Measurements from ENCODE around the gene ZNF488. TPM values are rescaled to one million over a fixed set of nuclear protein-coding genes. Genes with fewer than 3 reads are reported as not detected.

Gene ZNF488
- total RNA-seq, 1 experiment from 2014 or later, result 11.8 TPM

GRCh38 chr10:47378183-47378510 is 5.9 kb downstream of the ZNF488 start:
- ChIA-PET CTCF (no interaction called here), POLR2A (no interaction called here)
- no peak overlapping the region for H3K27ac ChIP-seq (ENCODE audit: low read length)
- no peak for DNase-seq (ENCODE audit: low read depth, low spot score)
- no peak for TF ChIP-seq REST (IDR thresholded peaks at IDR 0.05; ENCODE audit: insufficient read depth in 1 of 2, low read depth in 2 of 2, low read length in 1 of 2)
- TF ChIP-seq TCF7L2 (IDR thresholded peaks at IDR 0.05; ENCODE audit: low read depth, low read length), result no peak
- TF ChIP-seq CTCF (IDR thresholded peaks at IDR 0.05), result no peak
- TF ChIP-seq SIN3A (IDR thresholded peaks at IDR 0.05; ENCODE audit: borderline replicate concordance, insufficient read depth, low read depth, low read length), result no peak
- TF ChIP-seq POLR2AphosphoS5 (IDR thresholded peaks at IDR 0.05; ENCODE audit: low read depth, low read length), result no peak
- H3K36me3 ChIP-seq (ENCODE audit: control insufficient read depth, insufficient read depth, low read length), result no peaks in the 10 kb centered on the region
- H3K4me3 ChIP-seq (ENCODE audit: low read depth in 2 of 2, low read length in 2 of 2), result no peak overlapping the region
- no peaks in the 10 kb centered on the region for H3K27me3 ChIP-seq (ENCODE audit: control insufficient read depth, insufficient read depth, low read length)
- no peak for ATAC-seq
- intact Hi-C loops (cut with micrococcal nuclease; ENCODE audit: unreplicated experiment), result no loop called here
- in situ Hi-C loops (cut with HindIII; ENCODE audit: low pct_unique_long_range_greater_than_20kb, low sequenced_read_pairs), result no loop called here
- H3K9me3 ChIP-seq (ENCODE audit: control insufficient read depth, insufficient read depth, low read depth, low read length), result no peaks in the 10 kb centered on the region
- no TSS peak for BruUV-seq (replicated peaks)
- H3K4me1 ChIP-seq (ENCODE audit: control insufficient read depth, insufficient read depth, low read length), result peaks cover 8% of the 10 kb centered on the region

GRCh38 chr10:47376522-47377220 is 7.4 kb downstream of the ZNF488 start:
- Histone ChIP-seq H3K4me3 (ENCODE audit: low read depth in 2 of 2, low read length in 2 of 2) (no peak overlapping the region), H3K4me1 (ENCODE audit: control insufficient read depth, insufficient read depth, low read length) (no peaks in the 10 kb centered on the region), H3K27me3 (ENCODE audit: control insufficient read depth, insufficient read depth, low read length) (no peaks in the 10 kb centered on the region), H3K9me3 (ENCODE audit: control insufficient read depth, insufficient read depth, low read depth, low read length) (no peaks in the 10 kb centered on the region), H3K36me3 (ENCODE audit: control insufficient read depth, insufficient read depth, low read length) (no peaks in the 10 kb centered on the region), H3K27ac (ENCODE audit: low read length) (no peak overlapping the region)
- ChIA-PET POLR2A (no interaction called here), CTCF (interaction anchor here (0.6 kb wide), 1 partner anchor 30 kb away, joined by 3 read pairs; no protein-coding TSS in a partner anchor)
- TF ChIP-seq CTCF (IDR thresholded peaks at IDR 0.05), result no peak
- no peak for TF ChIP-seq REST (IDR thresholded peaks at IDR 0.05; ENCODE audit: insufficient read depth in 1 of 2, low read depth in 2 of 2, low read length in 1 of 2)
- no peak for TF ChIP-seq POLR2AphosphoS5 (IDR thresholded peaks at IDR 0.05; ENCODE audit: low read depth, low read length)
- TF ChIP-seq SIN3A (IDR thresholded peaks at IDR 0.05; ENCODE audit: borderline replicate concordance, insufficient read depth, low read depth, low read length), result no peak
- DNase-seq (ENCODE audit: low read depth, low spot score) (no peak), ATAC-seq (no peak)
- BruUV-seq (replicated peaks), result no TSS peak
- in situ Hi-C loops (cut with HindIII; ENCODE audit: low pct_unique_long_range_greater_than_20kb, low sequenced_read_pairs), result no loop called here
- intact Hi-C loops (cut with micrococcal nuclease; ENCODE audit: unreplicated experiment), result no loop called here
